ENCODE results near the gene SLC29A3.

The SLC29A3 gene

DNA sequence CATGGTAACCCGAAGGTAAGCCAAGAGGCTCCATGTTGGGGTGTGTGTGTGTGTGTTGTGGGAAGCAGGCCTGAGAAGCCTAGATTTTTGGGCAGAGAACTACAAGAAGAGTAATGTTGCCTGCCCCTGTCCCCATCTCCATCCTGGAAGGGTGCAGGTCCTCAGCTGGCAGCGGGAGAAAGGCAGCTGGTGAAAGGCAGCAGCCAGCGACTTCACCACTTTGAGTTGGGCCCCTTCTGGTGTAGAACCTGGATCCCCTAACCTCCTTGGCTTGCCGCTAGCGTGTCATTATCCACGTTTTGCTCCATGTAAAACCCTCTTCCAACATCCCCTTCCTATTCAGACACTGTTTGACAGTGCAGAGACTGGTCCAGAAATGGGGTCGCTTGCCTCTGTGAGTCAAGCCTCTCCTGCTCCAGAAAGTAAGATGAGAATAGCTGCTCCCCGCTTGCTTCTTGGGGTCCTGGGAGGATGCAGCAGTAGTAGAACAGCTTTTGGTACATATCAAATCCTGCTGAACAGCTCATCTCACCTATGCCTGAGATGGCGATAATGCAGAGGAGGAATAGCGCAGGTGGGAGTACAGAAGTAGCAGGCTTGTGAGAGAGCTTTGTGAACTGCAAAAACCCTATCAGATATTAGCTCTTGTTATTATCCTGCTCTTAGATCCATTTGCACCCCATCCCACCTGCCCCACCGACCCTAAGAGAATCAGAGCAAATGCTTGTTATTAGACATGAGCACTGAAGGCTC, 55.6 kb downstream of the SLC29A3 start:
- DNase-seq = no peak

DNA sequence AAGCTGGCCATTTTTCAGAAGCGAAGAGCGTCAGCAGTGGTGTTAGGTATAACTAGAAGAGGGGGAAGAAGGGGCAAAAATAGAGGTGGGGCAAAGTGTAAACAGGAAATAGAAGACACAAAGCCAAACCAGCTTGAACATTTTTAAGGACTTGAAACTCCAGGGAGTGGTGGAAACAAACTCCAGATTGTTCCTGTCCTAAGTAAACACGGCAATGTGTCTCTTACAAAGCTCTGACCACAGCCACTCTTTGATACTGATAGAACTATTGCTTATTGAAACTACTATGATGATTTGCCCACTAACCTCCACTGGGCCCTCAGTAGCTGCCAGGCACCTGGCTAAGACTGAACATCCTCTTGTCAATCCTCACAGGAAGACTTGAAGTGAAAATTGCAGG, 56.9 kb downstream of the SLC29A3 start:
- no peak for DNase-seq

DNA sequence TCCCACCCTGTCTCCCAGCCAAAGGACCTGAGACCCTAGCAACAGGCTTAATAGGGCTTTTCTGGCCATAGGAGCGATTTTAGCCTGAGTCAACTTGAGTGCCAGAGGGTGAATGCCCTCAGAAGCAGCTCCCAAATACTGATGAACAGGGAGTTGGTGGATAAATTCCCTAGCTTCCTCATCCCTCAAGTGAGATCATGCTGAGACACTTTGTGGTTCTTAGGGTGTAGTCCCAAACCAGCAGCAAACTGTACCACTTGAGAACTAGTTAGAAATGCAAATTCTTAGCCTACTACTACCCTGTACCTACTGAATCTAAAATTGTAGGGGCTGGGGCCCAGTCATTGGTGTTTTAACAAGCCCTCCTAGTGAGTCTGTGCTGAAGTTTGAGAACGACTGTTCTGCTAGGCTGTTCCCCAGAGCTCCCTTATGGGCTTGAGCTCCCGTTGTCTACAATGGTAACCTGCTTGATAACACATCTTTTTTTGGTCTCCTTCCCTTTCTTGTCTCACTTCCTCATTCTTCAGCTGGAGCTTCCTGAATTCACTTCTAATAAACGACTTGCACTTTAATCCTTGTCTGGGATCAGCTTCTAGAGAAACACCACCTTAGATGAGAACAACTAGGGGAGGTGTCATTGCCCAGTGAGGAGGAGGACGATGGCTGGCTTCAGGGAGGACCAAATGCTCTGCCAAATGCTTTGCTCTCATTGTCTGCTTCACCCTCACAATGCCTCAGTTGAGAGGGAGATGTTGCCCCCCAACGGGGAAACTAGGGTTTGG, 59.5 kb downstream of the SLC29A3 start:
- DNase-seq = peak; percentile 36

DNA sequence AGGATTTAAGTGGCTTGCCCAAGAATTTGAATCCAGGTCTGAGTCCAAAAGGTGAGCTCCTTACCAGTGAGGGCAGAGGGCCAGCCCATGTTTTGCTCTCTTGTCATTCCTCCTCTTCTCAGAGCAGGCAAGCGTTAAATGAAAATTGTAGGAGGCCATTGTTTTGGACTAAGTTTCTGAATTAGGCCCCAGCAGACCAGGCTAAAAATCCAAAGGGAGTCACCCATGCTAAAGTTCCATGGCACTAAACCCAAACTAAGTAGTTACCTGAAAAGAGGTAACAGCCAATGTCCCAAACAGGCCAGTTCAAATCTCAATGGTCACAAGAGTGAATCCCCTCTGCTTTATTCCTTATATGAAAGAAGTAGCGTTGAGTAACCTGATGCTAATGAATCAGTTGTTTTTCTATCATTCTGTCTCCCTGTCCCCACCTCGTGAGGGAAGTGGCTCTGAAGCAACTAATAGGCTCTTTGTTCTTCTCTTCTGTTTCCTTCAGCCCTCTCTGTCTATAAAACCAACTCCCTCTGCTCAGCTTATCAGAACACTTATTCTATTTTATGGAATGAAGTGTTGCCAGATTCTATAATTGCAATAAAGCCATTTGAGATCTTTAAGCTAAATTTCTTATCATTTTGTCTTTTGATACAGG, 60.2 kb downstream of the SLC29A3 start:
- DNase-seq = no peak

DNA sequence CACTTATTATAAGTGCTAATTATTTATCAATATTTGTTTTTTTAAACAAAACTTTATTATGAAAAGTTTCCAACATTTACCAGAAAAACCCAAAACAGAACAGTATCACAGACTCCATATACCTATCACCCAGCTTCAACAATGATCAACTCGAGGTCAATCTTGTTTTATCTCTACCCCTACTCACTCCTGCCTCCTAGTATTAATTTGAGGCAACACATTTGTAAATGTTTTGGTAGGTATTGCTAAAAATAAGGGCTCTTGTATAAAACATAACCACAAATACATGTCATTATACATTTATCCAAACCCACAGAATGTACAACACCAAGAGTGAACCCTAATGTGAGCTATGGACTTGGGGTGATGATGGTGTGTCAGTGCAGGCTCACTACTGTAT, 61.8 kb downstream of the SLC29A3 start:
- no peak for DNase-seq

DNA sequence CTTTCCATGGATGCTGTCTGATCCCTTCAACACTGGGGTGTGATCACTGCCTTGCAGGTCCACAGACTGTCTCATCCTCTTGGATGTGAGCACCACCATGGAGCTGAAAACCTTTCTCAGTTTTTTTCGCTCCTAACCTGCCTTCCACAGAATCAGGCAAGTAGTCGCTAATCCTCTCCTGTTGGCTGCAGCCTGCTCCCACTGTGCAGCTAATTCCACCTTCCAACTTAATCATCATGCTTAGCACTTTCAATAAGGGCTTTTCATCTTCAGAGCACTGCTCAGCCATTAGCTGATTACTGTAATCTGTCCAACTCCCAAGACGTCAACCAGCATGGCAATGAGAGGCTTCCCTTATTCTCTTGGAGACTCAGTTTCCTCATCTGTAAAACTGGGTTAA, 62.6 kb downstream of the SLC29A3 start:
- no peak for DNase-seq

DNA sequence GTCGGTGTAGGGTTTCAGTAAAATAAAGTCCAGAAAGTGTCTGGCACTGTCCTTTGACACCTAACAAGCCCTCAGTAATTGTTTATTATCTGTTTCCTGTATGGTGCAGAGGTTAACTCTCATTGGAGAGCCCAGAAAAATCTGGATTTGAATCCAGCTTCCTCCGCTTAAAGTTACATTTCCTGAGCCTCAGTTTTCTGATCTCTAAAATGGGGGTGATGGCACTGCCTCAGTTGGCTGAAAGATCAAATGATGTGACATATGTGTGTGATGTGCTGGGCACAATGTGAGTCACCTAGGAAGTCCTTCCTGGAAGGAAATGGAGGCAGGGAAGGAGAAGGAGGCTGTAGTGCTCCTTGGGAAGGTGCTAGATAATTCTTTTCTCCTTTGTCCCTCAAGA, 63.0 kb downstream of the SLC29A3 start:
- no peak for DNase-seq

DNA sequence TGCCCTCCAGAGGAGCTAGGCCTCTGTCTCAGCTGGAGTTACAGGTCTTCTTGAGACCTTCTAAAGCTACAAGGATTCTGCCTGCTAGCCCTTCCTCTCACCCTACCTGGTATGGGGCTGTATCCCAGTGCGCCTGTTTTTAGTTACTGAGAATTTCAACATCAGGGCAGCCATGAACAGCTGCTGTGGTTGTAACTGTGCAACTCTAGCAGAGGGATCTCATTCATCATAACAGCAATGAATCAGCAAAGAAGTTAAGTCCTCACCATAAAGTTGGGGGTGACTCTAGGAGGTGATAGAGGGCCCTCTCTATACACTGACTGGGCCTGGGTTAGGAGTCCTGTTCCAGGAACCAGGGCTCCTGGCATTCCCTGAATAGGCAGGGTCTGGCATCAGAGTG, 63.7 kb downstream of the SLC29A3 start:
- no peak for DNase-seq

DNA sequence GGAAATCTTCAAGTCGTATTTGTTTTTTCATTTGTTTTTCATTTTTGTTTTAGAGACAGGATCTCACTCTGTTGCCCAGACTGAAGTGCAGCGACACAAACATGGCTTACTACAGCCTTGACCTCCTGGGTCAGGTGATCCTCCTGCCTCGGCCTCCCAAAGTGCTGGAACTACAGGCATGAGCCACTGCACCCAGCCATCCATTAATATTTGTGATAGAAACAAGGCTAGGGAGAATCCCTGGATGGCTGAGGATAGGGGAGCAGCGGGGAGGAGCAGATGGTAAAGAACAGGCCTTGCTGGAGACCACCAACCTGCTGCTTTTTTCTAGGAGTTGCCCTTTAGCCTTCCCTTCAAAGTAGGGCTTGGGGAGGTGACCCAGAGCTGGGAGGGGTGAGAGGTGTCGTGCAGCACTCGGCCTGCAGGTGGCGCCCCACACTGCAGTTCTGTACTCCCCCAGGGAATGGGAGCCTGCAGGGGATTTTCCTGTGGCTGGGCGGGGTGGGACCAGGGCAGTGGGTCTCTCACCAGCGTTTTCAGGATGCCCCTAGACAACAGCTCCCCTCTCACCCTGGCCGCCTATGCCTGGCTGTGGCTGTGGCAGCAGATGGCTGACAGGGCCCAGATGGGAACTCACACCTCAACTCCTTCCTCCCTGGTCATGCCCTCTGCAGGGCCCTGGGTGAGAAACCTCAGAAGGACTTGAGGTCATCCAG, 65.1 kb downstream of the SLC29A3 start:
- DNase-seq = peak; percentile 65

DNA sequence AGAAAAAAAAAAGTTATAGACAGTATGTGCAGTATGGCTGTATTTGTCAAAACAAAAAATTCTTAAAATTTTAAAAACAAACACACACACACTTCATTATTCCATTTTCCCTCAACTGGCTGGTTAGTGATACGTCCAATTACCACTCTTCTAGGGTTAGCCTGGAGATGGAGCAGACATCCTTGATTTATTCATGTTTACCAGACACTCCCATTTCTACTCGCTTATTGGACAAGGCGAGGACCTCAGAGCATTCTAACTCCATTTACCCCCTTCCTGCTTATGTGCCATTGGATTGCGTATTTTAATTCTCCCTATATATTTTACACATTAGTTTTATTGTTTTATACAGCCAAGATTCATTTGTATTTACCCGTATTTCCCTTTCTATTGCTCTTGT, 69.1 kb downstream of the SLC29A3 start:
- DNase-seq = no peak

DNA sequence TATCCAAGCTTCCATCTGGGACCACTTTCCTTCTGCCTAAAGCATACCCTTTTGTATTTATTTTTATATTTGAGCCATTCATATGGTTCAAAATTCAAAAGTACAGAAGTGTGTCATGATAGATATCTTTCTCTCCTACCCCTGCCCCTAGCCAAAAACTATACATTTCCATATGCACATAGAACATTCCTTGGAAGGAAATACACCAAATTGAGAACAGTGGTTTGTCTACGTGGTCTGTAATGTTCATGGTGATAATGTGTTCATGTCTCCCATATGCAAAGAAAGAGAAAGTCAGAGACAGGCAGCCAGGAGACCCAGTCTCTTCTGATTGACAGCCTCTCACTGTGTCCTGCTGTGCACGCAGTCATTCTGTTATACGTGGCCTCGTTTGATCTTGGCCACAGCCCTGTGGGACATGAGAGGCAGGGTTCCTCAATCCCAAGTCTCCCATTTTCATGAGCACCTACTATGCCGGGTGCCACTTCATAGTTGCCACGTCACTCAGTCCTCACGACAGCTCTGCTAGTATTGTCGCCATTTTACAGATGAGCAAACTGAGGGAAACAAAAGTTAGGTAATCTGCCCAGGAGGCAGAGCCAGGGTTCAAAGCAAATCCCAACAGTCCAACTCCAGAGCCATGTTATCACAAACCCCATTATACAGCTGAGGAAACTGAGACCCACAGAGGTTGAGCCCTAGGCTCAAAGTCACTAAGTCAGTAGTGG, 69.7 kb downstream of the SLC29A3 start:
- DNase-seq = no peak

DNA sequence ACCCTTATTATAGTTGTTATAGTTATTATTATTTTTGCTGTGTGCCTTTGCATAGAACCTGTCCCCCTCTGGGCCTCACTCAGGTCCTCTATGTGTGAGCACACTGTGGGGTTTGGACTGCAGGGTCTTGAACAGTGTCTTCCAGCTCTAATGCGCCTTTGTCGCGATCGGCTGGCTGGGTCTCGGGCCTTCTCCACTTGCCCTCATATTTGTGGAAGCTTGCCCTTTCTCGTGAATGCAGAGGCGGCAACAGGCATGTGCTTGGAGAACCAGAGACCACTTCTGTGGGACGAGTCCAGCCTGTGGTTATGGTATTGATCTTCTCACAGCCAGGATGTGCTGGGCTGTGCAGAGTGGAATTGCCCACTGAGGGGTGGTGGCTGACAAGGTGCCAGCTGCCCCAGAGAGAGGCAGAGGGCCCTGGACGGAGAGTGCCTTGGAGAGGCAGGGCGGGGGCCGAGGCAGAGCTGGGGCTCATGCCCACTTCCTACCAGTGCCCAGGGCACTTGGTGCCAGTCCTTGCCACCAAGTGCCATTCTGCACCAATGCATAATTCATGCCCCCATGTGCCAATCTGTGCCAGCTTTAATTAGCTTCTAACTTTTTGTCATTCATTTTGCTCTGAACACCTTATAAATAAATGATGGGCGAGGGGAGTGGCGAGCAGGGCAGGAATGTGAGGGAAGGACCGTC, 70.9 kb downstream of the SLC29A3 start:
- no peak for DNase-seq

DNA sequence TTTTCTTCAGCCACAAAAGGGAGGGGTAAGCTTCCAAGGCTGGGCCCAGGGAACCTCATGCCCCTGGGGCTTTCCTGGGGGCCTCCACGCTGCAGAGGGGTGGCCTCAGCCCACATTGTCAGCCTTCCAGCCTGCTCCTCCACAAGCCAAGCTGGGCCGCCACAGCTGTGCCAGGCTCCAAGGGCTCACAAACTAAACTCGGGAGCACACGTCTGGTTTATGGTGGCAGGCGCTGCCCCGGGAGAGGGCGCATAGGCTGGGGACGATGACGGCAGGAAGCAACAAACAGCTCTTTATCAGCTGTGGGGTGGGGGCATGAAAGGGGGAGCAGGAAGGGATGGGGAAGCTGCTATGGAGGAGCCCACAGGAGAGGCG, 71.4 kb downstream of the SLC29A3 start:
- no peak for DNase-seq

DNA sequence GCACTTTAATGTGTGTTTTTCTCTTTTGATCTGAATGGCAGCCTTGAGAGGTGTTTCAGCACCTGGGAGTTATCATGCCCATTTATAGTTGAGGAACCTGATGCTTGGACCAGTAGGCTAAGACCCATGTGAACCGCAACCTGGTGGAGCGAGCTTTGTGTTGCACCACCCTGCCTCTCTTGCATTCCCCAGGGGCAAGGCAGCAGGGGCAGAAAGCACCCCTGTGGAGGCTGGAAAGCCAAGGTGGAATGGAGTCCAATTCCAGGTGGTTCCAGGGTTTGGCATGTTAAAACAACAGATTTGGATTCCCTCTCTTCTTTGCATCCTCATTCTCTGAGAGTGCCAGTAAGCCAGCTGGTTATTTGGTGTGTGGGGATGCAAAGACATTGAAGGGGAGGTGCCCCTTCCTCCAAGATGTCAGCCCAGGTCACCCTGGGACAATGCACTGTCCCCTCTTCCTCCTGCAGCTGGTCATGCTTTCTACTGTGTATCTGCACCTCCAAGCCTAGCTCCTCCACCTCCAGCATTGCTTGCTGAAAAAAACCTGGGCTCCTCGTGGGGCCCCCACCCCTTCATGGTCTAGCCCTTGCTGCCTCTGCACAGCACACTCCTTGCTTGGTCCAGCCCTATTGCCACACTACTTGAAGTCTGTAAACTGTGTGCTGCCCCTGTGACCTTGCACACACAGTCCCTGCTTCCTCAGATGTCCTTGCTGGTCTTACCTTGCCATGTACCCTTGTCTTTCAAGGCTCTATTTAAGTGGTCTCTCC, 72.0 kb downstream of the SLC29A3 start:
- no peak for DNase-seq

DNA sequence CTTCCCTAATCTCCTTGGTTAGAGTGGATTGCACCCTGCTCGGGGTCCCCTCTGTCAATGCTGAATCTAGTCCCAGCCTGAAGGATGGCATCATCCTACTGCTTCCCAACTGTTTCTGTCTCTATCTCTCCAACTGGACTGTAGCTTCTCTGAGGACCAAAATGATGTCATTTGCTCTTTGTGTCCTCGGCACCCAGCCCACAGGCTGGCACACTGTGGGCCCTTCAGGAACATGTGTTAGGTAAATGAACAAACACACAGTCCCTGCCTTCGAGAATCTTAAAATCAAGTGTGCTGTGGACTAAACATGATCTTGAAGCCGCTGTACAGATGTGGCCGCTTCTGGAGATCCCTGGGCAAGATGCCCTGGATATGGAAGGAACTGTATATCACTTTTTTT, 72.6 kb downstream of the SLC29A3 start:
- DNase-seq = no peak

DNA sequence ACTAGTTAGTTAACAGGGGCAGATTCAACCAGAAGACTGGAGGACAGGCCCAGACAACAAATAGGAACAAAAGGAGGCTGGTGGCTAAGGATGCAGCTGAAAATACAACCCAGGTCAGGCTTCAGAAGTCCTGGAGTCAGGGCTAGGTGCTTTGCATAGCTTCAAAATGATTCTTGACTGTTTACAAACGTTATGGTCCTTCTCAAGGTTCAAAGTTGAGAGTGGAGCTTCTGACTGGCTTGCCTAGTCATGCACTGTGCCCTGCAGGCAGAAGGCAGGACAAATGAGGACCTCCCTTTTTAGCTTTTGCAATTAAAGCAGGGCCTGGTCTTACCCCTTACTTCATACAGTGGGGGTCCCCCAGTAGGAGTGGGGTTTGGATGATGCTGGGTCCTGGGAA, 73.2 kb downstream of the SLC29A3 start:
- no peak for DNase-seq

DNA sequence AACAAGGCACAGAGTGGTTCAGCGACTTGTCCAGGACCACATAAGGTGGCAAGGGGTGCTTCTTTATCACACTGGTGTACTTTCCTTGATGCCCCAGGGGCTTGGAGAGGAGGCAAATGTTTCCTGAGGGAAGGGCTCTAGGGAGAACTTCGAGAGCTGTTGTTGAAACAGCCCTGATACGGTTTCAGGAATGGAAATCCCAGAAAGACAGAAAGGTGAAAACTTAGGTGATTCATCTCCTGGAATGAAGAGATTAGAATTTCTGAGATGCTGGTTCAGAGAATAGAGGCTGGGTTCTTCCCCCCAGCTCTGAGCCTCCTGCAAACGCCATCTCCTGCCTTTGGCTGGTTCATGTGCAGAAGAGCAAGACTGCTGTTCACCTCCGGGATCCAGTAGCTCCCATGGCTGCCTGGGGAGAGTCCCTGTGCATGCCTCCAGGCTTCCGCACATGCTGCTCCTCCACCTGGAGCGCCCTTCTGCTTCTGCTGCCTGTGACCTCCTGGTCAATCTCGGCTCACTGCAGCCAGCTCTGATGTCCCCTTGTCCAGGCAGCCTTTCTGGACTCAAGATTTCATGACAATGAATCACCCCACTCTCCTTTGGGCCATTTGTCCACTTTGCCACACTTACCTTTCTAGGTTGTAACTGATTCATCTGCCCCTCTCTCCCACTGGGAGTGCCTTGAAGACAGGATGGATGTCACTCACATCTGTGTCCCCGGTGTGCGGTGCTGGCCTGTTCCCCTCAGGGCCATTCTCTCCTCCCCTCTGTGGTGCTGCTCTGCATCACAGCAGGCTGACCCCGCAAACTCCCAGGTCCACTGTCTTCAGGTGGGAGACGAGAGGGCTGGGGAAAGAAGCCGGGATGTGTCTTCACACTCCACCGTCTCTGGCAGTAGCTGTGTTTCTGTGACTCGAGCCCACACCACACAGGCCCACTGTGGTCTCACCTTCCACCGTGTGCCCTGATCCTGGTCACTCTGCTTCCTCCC, 74.0 kb downstream of the SLC29A3 start:
- no peak for DNase-seq

DNA sequence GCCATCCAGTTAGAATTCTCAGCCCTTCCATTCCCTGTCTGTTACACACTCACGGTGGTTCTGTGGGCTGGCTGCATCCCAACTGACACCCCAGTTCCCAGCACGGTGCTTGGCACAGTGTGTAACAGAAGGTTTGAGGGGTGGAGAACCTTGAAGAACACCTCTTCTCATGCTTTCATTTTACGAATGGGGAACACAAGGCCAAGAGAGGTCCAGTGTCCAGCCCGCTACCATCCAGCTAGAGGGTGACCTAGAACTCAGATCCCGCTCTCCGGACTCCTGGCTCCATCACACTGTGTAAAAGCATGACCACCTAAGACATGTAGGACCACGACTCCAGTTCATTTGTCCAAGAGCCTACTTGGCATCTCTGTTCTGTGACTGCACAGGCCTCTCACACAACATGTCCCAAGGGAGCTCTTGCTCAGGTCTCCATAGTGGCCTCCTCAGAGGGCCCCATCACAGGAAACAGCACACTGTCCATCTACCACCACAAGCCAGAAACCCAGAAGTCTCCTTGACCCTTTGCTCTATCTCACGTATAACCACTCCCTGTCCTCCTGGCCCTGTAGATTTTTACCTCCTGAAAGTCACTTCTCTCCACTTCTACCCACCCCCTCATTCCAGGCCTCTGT, 74.9 kb downstream of the SLC29A3 start:
- DNase-seq = no peak

DNA sequence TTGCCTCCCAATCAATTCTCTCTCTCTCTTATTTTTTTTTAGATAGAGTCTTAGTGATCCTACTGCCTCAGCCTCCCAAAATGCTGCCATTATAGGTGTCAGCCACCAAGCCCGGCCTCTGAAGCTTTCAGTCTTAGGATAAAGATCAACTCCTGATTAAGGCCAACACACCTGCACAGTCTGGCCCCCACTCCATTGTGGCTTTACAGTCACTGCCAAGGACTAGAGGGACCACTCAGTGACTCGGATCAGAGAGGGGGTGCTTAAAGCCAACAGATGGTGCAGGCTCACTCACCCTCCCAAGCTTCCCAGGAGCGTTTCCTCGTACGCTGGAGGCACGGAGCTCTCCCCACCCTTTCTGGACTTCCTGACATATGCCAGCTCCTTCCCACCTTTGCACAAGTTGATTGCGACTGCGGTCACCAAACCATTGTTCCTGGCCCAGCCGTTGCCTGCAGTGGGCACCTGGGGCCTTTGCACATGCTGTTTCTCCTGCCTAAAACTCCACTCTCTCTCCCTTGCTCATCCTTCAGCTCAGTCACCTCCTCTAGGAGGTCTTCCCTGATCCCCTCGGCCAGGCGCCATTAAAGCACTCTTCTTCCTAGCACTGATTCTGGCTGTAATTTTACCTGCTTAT, 76.0 kb downstream of the SLC29A3 start:
- DNase-seq = no peak

All from GDM1 (cell line).